Measurements from ENCODE around the gene TMF1.

TMF1 gene

GRCh38 chr3:69051756-69052471, at the start of gene TMF1:
TSS of gene TMF1 (minus strand) at chr3:69052333. CDS start at chr3:69052086, 247 bp downstream.
- no peak for DNase-seq

DNA sequence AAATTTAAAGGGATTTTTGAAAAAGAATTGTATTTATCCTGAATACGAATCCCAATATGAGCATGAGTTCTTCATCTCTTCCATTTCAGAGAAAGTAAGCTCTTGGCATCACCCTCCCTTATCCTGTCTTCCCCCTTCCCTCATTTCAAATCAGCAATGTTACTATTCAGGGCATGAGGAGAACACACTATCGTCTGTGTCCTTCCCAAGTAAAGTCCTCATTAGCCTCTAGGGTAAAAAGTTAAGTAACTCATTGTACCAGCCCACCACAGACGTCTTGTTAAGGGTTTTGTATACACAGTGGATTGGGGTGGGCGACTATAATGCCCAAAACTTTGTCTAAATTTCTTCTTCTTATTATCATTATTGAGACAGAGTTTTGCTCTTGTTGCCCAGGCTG, 47.4 kb upstream of the TMF1 start:
- no peak for DNase-seq

DNA sequence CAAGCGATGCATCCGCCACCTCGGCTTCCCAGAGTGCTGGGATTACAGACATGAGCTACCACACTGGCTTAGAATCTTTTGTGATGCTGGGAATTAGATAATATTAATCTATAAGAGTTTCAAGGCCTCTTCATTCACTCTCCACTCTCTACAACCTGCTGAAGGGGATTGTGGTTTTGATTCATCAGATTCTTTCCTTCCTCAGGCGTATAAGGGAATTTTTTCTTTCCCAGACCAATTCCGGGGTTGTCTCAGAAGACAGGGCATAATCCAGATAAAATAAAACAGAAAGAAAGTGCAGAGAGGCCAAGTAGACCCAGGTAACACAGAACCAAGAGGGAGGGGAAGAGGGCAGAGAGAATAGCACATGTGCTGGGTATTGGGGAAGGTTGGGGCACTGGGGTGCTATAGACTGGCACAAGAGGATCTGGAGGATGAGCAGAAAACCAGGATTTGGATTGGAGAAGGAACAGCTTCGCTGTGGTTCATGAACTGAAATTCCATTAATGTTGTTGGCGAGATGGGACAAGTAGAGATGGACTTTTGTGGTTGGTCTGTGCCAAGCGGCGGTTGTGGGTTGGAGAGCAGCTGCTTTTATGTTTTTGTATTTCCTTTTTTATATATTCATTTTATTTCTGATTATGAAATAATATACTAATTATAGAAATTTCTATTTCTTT, 45.4 kb upstream of the TMF1 start:
- DNase-seq, result no peak

- DNase-seq, result no peak
Measured at GRCh38 chr3:69096299-69096698, 44.2 kb upstream of the TMF1 start.

GRCh38 chr3:69095636-69096035, 43.5 kb upstream of the TMF1 start:
- DNase-seq, result no peak

- no peak for DNase-seq
Measured at GRCh38 chr3:69094467-69095205, 42.5 kb upstream of the TMF1 start.

DNA sequence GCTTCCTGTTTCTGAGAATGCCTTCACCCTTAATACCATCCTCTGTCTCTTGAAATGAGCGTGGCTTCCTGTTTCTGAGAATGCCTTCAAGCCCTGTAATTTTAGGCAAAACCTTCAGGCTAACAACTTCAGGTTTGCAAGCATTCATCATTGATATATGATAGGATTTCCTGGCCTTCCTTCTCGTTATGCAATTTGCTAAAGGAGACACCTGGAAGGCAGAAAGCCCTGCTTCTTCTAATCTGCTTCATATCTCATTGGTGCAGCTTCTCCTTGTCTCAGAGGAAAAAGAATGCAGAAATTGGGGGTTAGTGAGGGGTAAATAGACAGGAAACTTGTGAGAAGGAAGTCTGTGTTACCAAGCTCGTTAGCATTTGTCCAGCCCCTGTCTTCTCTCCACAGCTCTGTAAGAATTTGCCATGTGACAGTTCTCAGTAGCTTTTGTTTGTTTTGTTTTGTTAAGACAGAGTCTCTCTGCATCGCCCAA, 39.9 kb upstream of the TMF1 start:
- no peak for DNase-seq

DNA sequence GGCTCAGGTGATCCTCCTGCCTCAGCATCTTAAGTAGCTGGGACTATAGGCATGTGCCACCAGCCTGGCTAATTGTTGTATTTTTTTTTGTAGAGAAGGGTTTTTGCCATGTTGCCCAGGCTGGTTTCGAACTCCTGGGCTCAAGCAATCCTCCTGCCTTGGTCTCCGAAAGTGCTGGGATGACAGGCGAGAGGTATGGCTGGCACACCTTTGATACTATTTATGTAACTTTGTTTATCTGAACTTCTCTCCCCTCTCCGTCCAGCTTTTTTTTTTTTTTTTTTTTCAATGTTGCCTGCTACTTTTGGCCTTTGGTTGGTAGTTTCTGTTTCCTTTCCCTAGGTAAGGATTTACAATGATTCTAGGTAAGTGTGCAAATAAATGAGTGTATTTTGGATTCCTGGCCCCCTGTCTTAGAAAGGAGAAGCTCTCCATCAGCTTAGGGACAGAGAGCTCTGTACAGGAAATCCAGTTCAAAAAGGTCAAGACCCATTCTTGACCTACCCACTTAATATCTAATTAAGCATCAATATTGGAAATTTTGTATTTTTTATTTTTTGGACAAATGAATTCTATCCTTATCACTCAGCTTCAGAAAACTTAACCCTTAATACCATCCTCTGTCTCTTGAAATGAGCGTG, 39.4 kb upstream of the TMF1 start:
- no peak for DNase-seq

DNA sequence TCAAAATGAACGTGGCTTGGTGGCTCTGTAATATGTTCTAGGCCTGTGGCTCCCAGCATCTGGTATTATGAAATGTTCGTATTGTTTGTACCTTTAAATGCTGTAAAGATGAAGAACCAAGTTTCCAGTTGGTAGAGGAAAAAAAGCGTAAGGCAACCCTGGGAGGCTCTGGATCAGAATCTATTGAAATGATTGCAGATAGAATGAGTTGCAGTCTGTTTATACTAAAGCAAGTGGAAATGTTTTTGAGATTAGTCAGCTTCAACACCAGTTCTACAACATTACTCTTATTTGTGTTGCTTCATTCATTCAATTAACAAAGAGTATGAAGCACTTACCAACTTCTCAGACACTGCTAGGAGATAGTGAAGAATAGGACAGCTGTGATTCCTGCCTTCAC, 37.9 kb upstream of the TMF1 start:
- no peak for DNase-seq

GRCh38 chr3:69088063-69088462, 35.9 kb upstream of the TMF1 start:
- DNase-seq, result no peak

DNA sequence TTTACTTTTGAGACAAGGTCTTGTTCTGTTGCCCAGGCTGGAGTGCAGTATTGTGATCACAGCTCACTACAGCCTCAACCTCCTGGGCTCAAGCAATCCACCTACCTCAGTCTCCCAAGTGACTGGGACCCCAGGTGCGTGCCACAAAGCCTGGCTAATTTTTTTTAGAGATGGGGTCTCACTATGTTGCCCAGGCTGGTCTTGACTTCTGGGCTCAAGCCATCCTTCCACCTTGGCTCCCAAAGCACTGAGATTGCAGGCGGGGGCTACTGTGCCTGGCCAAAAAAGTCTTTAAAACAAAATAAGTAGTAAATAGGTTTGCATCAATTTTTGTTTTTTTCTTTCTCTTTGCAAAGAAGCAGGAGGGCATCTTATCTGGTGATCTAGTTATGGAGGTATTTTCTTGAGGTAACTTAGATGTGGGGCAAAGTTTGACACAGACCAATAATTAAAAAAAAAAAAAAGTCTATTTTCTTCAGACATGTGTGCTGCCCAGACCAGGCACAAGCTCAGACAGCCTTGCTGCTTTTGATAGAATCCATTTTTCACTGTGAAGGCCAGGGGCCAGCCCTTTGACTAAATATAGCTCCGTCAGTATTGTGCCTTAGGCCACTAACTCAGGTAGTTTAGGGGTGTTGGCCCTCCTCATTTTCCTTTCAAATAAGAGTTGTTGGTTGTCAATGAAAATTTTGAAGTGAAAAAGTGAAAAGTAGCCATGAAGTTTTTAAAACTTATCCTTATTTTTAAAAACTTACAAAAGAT, 35.1 kb upstream of the TMF1 start:
- no peak for DNase-seq

DNA sequence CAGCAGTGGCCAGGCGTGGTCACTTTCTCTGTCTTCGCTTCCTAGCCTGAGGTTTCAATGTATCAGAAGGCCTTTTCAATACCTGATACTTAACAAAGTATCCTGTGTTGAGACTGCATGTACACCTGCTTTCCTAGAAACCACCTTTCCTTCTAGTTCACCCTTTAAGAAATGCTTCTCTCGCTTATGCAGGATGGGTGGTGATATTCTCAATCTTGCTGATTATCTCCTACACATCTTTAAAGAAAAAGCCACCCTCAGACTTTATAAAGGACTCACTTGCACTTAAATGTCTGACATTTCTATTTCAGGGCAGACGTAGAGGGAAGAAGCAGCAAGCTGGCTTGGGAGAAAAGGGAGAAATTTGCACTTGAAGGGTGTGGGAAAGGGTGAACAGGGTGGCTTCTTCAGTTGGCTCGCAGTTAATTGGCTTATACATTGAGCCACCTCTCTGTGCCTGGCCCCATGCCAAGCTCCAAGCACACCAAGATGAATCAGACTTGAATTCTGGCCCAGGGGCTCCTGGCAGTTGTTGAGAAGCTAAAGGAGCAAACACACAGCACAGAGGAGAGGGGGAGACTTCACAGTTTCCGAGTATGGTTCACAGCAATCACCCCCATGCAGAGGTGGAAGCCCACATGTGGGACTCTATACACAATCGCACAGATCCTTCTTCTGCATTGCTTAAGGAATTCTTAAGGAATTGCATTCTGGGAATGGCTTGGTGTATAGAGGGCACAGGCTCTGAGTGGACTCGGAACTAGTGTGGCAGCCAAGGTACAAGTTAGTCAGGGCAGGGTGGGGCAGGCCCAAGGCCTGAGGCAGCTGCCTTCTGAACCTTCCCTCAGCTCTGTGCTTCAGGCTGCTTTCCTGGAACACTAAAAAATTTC, 33.9 kb upstream of the TMF1 start:
- peak; percentile 22 to 54 for DNase-seq

- DNase-seq, result no peak
Measured at GRCh38 chr3:69085168-69085832, 33.2 kb upstream of the TMF1 start.

GRCh38 chr3:69084326-69085167, 32.4 kb upstream of the TMF1 start, which contains the start of gene ARL6IP5:
TSS of gene ARL6IP5 (plus strand) at chr3:69084937. CDS start at chr3:69085048, 111 bp downstream.
- peak; percentile 69 to 84 for DNase-seq

- DNase-seq, result no peak
Measured at GRCh38 chr3:69082805-69083204, 30.7 kb upstream of the TMF1 start.

DNA sequence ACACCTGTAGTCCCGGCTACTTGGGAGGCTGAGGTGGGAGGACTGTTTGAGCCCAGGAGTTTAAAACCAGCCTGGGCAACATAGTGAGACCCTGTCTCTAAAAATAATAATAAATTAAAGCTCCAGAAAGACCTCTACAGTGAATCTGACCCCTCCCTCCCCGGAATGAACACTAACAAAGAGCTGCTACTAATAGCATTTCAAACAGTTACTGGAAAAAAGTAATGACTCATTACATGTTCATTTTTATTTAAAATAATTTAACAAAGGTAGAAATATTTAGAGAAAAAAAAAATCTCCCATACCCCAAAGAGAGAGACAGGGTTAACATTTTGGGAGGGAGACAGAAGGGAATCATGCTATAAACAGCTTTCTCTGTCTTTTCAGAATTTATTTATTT, 30.2 kb upstream of the TMF1 start:
- DNase-seq, result no peak

DNA sequence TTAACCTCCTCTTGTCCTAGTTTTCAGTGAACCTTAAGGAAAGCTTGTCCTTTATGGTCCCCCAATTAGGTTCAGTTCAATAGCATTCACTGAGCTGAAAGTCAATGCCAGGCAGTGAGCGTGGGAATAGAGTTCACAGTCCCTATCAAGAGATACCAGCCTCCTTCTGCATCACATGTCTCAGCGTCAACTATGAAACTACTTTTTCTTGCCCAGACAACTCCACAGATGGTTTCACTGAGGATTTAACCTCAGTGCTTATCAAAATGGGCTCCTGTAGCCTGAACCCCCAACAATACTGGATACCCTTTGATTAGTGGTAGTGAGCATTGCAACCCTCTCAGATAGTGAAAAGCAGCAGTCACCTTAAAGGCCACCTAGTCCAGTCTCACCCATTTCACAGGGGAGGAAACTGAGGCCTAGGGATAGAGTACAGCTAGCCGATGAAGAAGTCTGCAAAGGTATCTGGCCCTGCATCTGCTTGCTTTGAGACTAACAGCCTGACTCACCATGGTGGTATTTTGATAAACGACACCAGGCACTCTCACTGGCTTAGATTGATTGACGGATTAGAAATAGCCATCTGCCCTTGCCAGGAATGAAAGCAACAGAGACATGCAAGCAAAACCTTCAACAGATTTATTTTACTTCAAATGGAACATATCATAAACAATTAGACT, 29.6 kb upstream of the TMF1 start:
- no peak for DNase-seq

DNA sequence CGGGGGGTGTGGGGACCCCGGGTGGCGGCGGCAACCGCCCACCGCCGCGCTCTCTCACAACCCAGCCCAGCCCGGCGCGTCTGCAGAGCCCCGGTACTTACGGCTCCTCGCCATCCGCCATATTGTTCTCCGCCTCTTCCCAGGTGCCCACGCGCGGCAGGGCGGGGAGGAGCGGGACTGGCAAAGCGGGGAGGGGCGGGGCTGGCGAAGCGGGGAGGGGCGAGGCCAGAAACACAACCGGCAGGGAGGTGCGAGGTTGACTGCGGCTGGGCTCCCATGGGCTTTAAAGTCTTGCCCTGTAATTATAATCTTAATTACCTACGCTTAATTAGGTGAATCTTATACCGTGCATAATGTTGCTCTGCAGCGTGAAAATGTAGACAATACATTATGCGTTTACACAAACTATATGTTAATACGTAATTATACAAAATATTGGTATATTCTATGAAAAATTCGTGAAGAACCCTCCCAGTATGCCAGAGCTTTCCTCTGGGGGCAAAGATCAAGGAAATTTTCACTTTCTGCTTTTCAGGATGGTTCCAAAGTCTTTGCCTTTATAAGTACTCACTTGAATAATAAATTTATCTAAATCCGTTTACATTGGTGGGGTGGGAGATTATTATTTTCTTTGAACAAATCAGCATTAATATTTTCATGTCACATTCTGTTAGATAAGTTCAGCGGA, 28.2 kb upstream of the TMF1 start, which contains the start of gene UBA3:
TSS of gene UBA3 (minus strand) at position 133 of the 688 bp plus-strand sequence. CDS start at position 121, 12 bp downstream.
- DNase-seq, result peak; percentile 81 to 82

Measured in NCI-H2081 (cell line).